HEK293T (cell line): Measurements from ENCODE around the gene RASL10A.

ENCODE experiments used
- CTCF ChIA-PET: fragments of 350-600 bp; formaldehyde crosslinking; extraction: SDS; loops from one replicate; lab custom pipeline; 2021; ENCODE audit warnings: antibody characterized with exemption, inconsistent platforms; lab: Yijun Ruan, JAX
- POLR2A ChIA-PET: fragments of 350-600 bp; formaldehyde crosslinking; extraction: SDS; loops from one replicate; lab custom pipeline; 2020; ENCODE audit warnings: antibody characterized with exemption, inconsistent platforms; lab: Yijun Ruan, JAX
- DNase-seq: peaks from one replicate; pipeline ENCODE4 v3.0.0; 2012; ENCODE audit warnings: mixed read lengths; ENCODE audit errors: extremely low spot score
- ARNT ChIP-seq: fragments of 450-650 bp; IDR thresholded peaks from 2 replicates; pipeline ENCODE4 v1.6.1; 2017; ENCODE audit warnings: mild to moderate bottlenecking
- BHLHE40 ChIP-seq: fragments of 450-650 bp; IDR thresholded peaks from 2 replicates; pipeline ENCODE4 v1.6.1; 2016; ENCODE audit warnings: mild to moderate bottlenecking, moderate library complexity, borderline replicate concordance
- CTBP1 ChIP-seq: fragments of 450-650 bp; IDR thresholded peaks from 2 replicates; pipeline ENCODE4 v1.6.1; 2016; ENCODE audit warnings: borderline replicate concordance
- ELF4 ChIP-seq: fragments of 450-650 bp; IDR thresholded peaks from 2 replicates; pipeline ENCODE4 v1.6.1; 2017; ENCODE audit warnings: antibody characterized with exemption
- FOXA1 ChIP-seq: fragments of 450-650 bp; IDR thresholded peaks from 2 replicates; pipeline ENCODE4 v1.6.1; 2016; ENCODE audit warnings: mild to moderate bottlenecking
- FOXK2 ChIP-seq: fragments of 450-650 bp; IDR thresholded peaks from 2 replicates; pipeline ENCODE4 v1.6.1; 2016; ENCODE audit warnings: mild to moderate bottlenecking
- FOXM1 ChIP-seq: fragments of 450-650 bp; IDR thresholded peaks from 2 replicates; pipeline ENCODE4 v1.6.1; 2017; ENCODE audit warnings: mild to moderate bottlenecking, borderline replicate concordance
- HDGF ChIP-seq: fragments of 450-650 bp; IDR thresholded peaks from 2 replicates; pipeline ENCODE4 v1.6.1; 2017; ENCODE audit warnings: antibody characterized with exemption, borderline replicate concordance
- L3MBTL2 ChIP-seq: fragments of 450-650 bp; conservative IDR thresholded peaks from 2 replicates; pipeline ENCODE4 v1.6.1; 2016; ENCODE audit warnings: mild to moderate bottlenecking
- LEF1 ChIP-seq: fragments of 450-650 bp; IDR thresholded peaks from 2 replicates; pipeline ENCODE4 v1.6.1; 2017; ENCODE audit warnings: mild to moderate bottlenecking, borderline replicate concordance
- NFRKB ChIP-seq: fragments of 450-650 bp; IDR thresholded peaks from 2 replicates; pipeline ENCODE4 v1.6.1; 2016; ENCODE audit warnings: mild to moderate bottlenecking, moderate library complexity
- PKNOX1 ChIP-seq: fragments of 450-650 bp; IDR thresholded peaks from 2 replicates; pipeline ENCODE4 v1.6.1; 2016
- SP1 ChIP-seq: fragments of 450-650 bp; IDR thresholded peaks from 2 replicates; pipeline ENCODE4 v1.6.1; 2017
- SUZ12 ChIP-seq: fragments of 450-650 bp; IDR thresholded peaks from 2 replicates; pipeline ENCODE4 v1.6.1; 2016; ENCODE audit warnings: mild to moderate bottlenecking
- TARDBP ChIP-seq: fragments of 450-650 bp; IDR thresholded peaks from 2 replicates; pipeline ENCODE4 v1.6.1; 2016
- ZNF384 ChIP-seq: fragments of 450-650 bp; IDR thresholded peaks from 2 replicates; pipeline ENCODE4 v1.6.1; 2016

Gene RASL10A

GRCh38 chr22:29344137-29344536 lies 28.6 kb upstream of the RASL10A start:
- TF ChIP-seq ZNF384 (0 out of 2 replicates have a peak, but pooled peaks have one; percentile 11), SUZ12 (no peak)
- ChIA-PET POLR2A (interaction anchor here (1.0 kb wide), 1 partner anchor 43 kb away, joined by 3 read pairs; no protein-coding TSS in a partner anchor), CTCF (interaction anchor here (0.7 kb wide), 1 partner anchor 72 kb away, joined by 3 read pairs; no protein-coding TSS in a partner anchor)
- no peak for DNase-seq

- CTCF ChIA-PET = interaction anchor here (1.0 kb wide), 1 partner anchor 15 kb away, joined by 4 read pairs; no protein-coding TSS in a partner anchor
- no peak for TF ChIP-seq L3MBTL2
- TF ChIP-seq SUZ12 = no peak
- TF ChIP-seq FOXK2 = no peak
- no peak for TF ChIP-seq ELF4
- TF ChIP-seq BHLHE40 = no peak
- no peak for TF ChIP-seq ZNF384
- DNase-seq = no peak
- POLR2A ChIA-PET = interaction anchor here (1.0 kb wide), 1 partner anchor 42 kb away, joined by 3 read pairs; no protein-coding TSS in a partner anchor
Observed at GRCh38 chr22:29343313-29343805, 27.9 kb upstream of the RASL10A start.

- TF ChIP-seq HDGF (no peak), SUZ12 (no peak), CTBP1 (no peak)
- ChIA-PET POLR2A (interaction anchor here (1.0 kb wide), 1 partner anchor 42 kb away, joined by 3 read pairs; no protein-coding TSS in a partner anchor), CTCF (interaction anchor here (1.0 kb wide), 1 partner anchor 15 kb away, joined by 4 read pairs; no protein-coding TSS in a partner anchor)
- no peak for DNase-seq
Observed at GRCh38 chr22:29342577-29343312, 27.2 kb upstream of the RASL10A start.

- POLR2A ChIA-PET = no interaction called here
- TF ChIP-seq FOXA1 (no peak), L3MBTL2 (no peak), FOXK2 (no peak), BHLHE40 (no peak)
- CTCF ChIA-PET = no interaction called here
- DNase-seq = no peak
Observed at GRCh38 chr22:29342177-29342576, 26.7 kb upstream of the RASL10A start.

GRCh38 chr22:29341849-29342127 lies 26.3 kb upstream of the RASL10A start:
- ChIA-PET POLR2A (no interaction called here), CTCF (no interaction called here)
- TF ChIP-seq ZNF384 = no peak
- DNase-seq = no peak

- POLR2A ChIA-PET = no interaction called here
- CTCF ChIA-PET = no interaction called here
- DNase-seq = no peak
- no peak for TF ChIP-seq NFRKB
- TF ChIP-seq TARDBP = no peak
- TF ChIP-seq BHLHE40 = no peak
Observed at GRCh38 chr22:29341056-29341848, 25.8 kb upstream of the RASL10A start.

- TF ChIP-seq CTBP1 (no peak), BHLHE40 (no peak), LEF1 (no peak), NFRKB (no peak), FOXM1 (no peak), SP1 (no peak), ARNT (no peak), L3MBTL2 (no peak), HDGF (no peak), ELF4 (no peak), SUZ12 (no peak), FOXA1 (no peak), TARDBP (no peak), PKNOX1 (no peak), ZNF384 (no peak), FOXK2 (no peak)
- DNase-seq = no peak
- ChIA-PET CTCF (no interaction called here), POLR2A (no interaction called here)
Observed at GRCh38 chr22:29340566-29340965, 25.1 kb upstream of the RASL10A start.
